Activated CD4-positive, alpha-beta T cell treated with anti-CD3 and anti-CD28 coated beads, Interleukin-2, Interleukin-6, amounts not matched to agents 100 ng/mL and 50 ng/mL, durations not matched to agents 16 hours and 8 hours (primary cell): Measurements from ENCODE around the gene SCAF8.
"Not testable (repeated sequence)": the region's sequence is repeated elsewhere in the genome, so short reads cannot be mapped to it uniquely, and the experiment has no call there.

Source experiments
- DNase-seq: peaks from one replicate; pipeline ENCODE4 v3.0.0-alpha.2; 2020

The SCAF8 gene

DNA sequence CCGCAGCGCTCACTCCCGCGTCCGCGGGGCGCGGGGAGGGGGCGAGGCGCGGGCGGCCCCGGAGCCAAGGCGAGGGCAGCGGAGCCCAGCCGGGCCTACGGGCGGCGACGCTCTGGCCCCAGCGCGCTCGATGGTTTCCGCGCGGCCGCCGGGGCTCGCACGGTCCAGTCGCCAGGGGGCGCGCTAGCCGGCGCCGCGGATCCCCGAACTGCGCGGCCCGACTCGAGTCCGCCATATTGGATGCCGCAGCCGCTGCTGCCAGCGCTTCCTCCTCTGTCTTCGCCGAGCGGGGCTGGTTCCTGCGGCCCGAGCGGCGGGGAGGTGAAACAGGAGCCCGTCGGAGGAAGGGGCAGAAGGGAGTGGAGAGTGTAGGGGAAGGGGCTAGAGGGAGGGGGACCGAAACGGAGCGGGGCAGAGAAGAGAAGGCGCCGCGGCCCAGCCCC lies at the start of gene SCAF8:
TSS of gene SCAF8 (plus strand) at position 234 of the 443 bp plus-strand sequence. CDS start 485 bp downstream, outside the sequence.
- peak; percentile 89 for DNase-seq

- peak; percentile 43 for DNase-seq
These were observed 49.3 kb upstream of the SCAF8 start for GRCh38 chr6:154683756-154684523.

- DNase-seq: no peak
These were observed 47.1 kb upstream of the SCAF8 start for GRCh38 chr6:154686162-154686561.

- no peak for DNase-seq
These were observed 43.5 kb upstream of the SCAF8 start for GRCh38 chr6:154689493-154690255.

DNA sequence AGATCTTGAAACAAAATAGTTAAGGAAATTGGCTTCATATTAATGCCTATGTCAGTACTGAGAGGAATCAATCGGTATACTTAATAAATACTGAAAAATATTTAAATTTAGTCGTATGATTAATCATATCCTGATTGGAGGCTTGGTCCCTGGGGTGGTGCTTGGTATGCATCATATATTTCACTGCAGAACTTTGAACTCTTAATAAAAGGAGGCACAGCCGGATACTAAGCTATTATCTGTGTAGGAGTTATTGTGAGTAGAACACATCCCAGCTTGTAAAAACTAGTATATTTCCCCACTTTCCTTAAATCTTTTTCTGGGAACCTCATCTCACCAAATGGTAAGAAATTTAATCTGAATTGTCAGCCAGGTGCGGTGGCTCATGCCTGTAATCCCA lies 42.4 kb upstream of the SCAF8 start:
- no peak for DNase-seq

- DNase-seq: no peak
These were observed 36.6 kb upstream of the SCAF8 start for GRCh38 chr6:154696661-154697060.

DNA sequence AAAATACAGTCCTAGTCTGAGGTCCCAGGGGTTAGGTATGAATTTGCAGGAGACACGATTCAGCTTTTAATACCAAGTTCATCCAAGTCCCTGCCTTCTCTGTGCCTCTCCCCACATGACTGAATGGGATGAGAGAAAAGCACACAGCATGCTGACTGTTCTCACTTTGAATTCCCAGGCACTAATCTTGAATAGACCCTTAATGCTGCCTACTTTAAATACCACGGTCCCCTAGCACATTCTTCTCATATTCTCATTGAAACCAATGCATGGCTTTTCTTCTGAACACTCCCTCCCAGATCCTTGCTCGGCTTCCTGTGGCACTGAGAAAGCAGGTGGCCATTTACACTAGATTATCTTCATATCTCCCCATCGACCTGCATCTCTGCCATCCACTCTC lies 30.1 kb upstream of the SCAF8 start:
- no peak for DNase-seq

DNA sequence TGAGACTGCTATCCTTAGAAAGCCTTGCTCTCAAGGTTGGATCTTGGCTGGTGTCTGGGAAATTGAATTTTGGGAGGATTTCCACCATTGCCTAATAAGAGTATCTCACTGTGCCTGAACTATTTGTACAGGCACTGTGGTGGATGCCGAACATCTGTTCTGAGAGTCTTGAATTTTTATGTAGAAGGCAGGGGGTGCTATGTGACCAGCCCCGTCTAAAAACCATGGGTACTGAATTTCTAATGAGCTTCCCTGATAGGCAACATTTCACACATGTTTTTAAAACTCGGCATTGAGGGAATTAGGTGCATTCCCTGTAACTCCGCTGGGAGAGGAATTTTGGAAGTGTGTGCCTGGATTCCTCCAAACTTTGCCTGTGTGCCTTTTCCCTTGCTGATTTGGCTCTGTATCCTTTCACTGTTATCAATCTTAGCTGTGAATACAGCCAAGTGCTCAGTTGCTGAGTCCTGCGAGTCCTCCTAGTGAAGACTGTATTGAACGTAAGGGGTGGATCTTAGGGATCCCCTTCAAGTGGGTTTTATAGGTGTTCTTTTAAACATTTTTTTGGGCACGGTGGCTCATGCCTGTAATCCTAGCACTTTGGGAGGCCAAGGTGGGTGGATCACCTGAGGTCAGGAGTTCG lies 27.6 kb upstream of the SCAF8 start:
- DNase-seq: no peak

- DNase-seq: no peak
These were observed 26.8 kb upstream of the SCAF8 start for GRCh38 chr6:154706389-154706788.

DNA sequence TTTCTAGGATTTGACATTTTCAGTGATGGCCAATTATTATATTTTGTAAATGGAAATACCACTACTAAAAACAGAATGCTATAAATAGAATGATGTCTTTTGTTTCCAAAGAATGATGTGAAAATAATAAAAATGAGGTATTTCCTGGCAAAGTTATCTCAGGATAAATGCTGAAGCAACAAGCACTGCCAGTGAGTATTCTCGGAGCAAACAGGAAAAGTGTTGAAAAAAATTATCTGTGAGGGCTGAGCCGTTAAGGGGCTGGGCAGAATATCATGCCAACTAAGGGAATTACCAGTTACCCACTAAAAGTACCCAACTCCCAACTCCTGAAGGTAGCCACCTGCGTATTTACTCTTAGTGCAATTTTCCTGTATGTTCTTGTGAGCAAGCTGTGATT lies 23.6 kb upstream of the SCAF8 start:
- DNase-seq: no peak

- DNase-seq: no peak
These were observed 22.5 kb upstream of the SCAF8 start for GRCh38 chr6:154710689-154711088.

- no peak for DNase-seq
These were observed 17.8 kb upstream of the SCAF8 start for GRCh38 chr6:154715446-154715845.

- not testable (repeated sequence) for DNase-seq
These were observed 16.9 kb upstream of the SCAF8 start for GRCh38 chr6:154716350-154716749.

- no peak for DNase-seq
These were observed 13.8 kb upstream of the SCAF8 start for GRCh38 chr6:154719433-154719832.

DNA sequence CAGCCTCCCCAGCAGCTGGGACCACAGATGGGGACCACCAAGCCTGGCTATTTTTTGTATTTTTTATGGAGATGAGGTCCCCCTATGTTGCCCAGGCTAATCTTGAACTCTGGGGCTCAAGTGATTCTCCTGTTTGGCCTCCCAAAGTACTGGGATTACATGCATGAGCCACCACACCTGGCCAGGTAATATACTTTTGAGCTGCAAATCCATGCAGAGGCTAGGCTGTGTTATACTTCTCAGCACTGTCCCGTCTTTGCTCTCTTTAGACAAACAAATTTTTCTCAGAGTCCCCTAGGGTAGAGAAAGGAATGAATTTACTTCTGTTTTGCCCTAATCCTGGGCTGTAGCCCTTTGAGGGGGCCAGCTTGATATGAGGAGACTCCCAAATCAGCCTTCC lies 13.4 kb upstream of the SCAF8 start:
- DNase-seq: no peak

GRCh38 chr6:154721460-154721859 lies 11.8 kb upstream of the SCAF8 start:
- no peak for DNase-seq

DNA sequence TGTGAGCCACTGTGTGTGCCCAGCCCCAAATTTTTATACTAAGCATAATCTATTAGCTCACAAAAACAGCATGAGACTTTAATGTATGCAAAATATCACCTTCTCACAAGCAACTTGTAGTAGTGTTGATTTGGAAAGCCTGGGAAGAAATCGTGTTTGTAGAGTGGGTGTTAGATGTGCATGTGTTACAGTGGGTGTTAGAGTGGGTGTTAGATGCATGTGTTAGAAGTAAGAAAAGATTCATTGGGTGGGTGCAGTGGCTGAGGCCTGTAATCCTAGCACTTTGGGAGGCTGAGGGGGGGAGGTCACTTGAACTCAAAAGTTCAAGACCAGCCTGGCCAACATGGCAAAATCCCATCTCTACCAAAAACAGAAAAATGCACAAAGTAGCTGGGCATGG lies 6.3 kb upstream of the SCAF8 start:
- no peak for DNase-seq

- DNase-seq: no peak
These were observed 1.7 kb upstream of the SCAF8 start for GRCh38 chr6:154731296-154732218.

DNA sequence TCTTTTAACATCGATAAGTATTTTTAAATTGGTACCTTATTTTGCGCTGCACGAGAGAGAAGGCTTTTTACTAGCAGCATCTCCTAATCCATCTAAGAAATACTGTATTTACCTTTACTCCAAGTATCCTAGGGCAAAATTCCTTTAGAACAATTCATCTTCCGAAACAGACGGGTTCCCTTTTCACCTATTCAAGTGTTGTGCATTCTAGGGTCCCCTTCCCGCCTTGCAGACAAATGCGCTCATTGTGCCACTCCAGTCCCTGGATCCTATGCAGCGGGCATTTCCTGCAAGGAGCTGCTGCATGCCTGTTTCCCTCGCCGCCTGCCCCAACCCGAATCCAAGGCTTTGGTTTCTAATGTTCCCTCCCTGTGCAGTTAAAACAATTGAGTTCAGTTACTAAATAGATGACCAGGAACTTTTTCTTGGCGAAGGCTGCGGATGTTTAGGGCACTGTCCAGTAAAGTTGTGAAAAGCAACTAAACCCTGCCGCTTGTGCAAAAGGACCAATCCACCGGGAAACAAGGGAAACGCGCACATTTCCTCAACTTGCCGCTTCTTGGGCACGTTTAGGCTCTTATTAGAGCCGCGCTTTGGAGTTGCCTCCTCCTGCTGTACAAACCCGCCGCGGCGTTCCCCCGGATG lies 556 bp upstream of the SCAF8 start:
- no peak for DNase-seq

DNA sequence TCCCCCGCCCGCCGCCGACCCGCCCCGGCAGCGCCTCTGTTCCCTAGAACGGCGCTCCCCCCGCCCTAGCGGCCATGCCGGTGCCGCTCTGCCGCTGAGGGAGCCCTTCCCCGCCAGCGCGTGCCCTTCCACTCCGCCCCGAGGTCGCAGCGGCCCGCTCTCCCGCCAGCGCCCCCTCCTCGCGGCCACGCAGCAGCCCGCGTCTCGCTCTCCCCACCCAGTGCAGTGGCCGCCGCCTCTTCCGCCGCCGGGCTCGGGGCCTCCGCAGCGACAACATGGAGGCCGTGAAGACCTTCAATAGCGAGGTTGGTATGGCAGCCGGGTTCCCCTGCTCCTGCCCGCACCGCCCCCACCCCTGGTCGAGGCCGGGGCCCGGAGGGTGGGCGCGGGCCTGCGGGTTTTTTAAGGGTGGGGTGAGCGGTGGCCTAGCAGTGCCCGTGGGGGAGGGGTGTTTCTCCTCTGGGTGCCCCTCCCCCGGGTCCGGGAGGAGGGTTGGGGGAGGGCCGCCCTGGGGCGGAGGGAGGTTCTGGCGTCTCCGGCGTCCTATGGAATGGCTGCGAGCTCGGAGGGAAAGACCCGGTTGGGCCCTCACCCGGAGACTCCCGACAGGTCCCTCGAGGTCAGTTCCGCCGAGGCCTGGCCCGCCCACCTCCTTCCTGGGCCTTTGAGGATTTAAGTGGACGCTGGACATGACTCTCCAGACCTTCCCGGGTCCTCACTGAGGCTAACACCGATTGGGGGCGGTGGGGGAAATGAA lies 588 bp downstream of the SCAF8 start:
- DNase-seq: peak; percentile 95

DNA sequence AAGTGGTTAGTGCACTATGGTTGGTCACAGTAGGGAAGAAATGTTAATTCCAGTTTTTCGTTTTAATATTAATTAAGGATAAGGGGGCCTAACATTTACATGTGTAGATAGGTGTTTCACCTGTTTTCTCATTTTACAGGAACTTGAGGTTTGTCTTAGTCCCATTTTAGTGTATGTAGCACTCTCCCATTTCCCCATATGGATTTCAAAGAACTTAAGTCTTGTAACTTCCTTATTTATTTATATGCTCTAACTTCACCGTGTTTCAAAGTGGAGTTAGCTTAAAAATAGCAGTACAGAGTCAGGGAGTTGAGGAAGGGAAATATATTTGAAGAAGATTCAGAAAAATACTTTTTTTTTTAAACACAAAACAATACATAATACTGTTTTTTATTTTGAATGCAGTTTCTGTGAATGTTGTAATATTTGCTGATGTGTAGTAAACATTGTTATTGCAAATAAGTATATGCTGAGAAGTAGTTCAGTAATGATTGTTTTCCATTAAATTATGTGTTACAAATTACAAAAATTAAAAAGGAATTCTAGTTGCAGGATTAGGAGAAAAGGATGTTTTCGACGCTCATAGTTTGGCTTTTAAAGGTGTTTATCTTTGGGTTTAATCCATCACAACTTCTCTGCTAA lies 3.5 kb downstream of the SCAF8 start:
- DNase-seq: no peak
